IgD-negative memory B cell (primary cell): ENCODE results near the gene SLC41A3. TPM values are rescaled to one million over a fixed set of nuclear protein-coding genes. Genes with fewer than 3 reads are reported as not detected.

Experiments
- H3K27ac Mint-ChIP-seq, 3 donors: one replicate each; pipeline ENCODE4 v1.8.0; 2020 to 2022; ENCODE audit warnings: mild to moderate bottlenecking in 3 of 3, mixed read lengths in 3 of 3, moderate library complexity in 1 of 3
- H3K27me3 Mint-ChIP-seq: one replicate; pipeline ENCODE4 v1.8.0; 2021; ENCODE audit warnings: mixed read lengths
- H3K36me3 Mint-ChIP-seq: one replicate; pipeline ENCODE4 v1.8.0; 2020; ENCODE audit warnings: mild to moderate bottlenecking, mixed read lengths
- H3K4me1 Mint-ChIP-seq, 3 donors: one replicate each; pipeline ENCODE4 v1.8.0; 2020 to 2022; ENCODE audit warnings: mixed read lengths in 3 of 3, mild to moderate bottlenecking in 1 of 3
- H3K4me3 Mint-ChIP-seq, 4 donors: one replicate each; pipeline ENCODE4 v1.8.0; 2020 to 2022; ENCODE audit warnings: mild to moderate bottlenecking in 4 of 4, mixed read lengths in 4 of 4, moderate library complexity in 3 of 4
- H3K9me3 Mint-ChIP-seq, 3 donors: one replicate each; pipeline ENCODE4 v1.8.0; 2020 to 2021; ENCODE audit warnings: mixed read lengths in 3 of 3, mild to moderate bottlenecking in 1 of 3
- polyA plus RNA-seq: library from polyadenylated mRNA; unstranded; fragments of 300-500 nt; fragmentation: Illumina TruSeq; gene quantifications from one replicate; pipeline ENCODE4 v1.2.3, GENCODE V29; 2021

Gene SLC41A3
- polyA plus RNA-seq, 1 donor from 2014 or later = 18.1 TPM

DNA sequence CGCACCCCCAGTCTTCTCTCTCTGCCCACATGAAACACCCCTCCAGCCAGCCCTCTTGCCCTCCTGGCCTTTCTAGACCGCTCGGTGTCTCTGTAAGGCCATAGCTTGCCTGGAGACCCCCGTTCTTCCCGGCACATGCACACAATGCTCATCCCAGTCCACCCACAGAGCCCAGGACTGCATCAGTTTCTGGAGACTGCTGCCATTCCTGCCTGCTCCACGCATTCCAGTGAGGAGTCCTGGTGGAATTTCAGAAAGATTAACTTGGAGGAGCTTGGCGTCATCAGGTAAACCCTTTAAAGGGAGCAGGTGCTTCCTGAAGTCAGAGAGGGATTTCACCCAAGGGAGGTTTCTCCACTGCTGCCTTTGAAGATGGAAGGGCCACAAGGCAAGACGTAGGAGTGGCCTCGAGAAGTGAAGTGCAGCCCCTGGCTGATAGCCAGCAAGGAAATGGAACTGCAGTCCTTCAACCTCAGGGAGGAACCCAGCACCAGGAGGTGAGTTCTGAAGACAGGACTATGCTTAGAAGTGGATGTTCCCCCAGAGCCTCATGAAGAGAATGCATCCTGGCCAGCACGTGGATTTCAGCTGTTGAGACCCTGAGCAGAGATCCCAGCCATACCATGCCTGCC is 19.2 kb downstream of the SLC41A3 start:
- Mint-ChIP-seq H3K36me3 (peaks cover 19% of the 10 kb centered on the region), H3K27ac (peak overlapping the region in 1 of 3 donors; percentile 50), H3K27me3 (no peaks in the 10 kb centered on the region), H3K4me1 (peaks cover 4 to 10% (median 6%) of the 10 kb centered on the region in 3 donors), H3K9me3 (no peaks in the 10 kb centered on the region), H3K4me3 (no peak overlapping the region)

DNA sequence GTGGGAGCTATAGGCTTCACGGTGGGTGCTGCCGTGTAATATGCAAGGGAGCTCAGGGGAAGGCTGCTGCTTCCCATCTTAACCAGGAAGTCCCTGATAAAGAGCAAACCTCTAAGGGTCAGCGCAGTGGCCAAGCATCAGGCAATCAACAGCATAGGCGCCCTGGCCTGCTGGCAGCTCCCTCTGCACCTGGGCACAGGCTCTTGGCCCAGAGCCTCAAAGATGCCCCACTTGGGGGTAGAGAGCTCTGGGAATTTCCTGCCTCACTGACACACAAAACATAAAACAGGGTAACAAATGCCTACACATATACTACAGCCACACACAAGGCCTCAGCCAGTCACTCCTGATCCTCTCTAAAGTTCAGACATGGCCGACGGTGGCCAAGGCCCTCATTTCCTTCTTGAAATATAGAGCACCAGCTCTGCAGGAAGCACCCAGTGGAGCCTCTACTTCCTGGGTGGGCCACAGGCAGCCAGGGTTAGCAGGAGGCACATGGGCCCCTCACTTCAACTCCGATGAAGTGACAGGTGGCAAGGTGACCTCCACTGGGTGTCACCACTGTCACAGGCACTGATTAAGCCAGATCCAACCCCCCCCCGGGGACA is 20.5 kb downstream of the SLC41A3 start:
- no peak overlapping the region for H3K27ac Mint-ChIP-seq
- peaks cover 15% of the 10 kb centered on the region for H3K36me3 Mint-ChIP-seq
- no peaks in the 10 kb centered on the region for H3K9me3 Mint-ChIP-seq
- no peak overlapping the region for H3K4me3 Mint-ChIP-seq
- no peaks in the 10 kb centered on the region for H3K27me3 Mint-ChIP-seq
- H3K4me1 Mint-ChIP-seq = peaks cover 5 to 10% (median 6%) of the 10 kb centered on the region in 3 donors

DNA sequence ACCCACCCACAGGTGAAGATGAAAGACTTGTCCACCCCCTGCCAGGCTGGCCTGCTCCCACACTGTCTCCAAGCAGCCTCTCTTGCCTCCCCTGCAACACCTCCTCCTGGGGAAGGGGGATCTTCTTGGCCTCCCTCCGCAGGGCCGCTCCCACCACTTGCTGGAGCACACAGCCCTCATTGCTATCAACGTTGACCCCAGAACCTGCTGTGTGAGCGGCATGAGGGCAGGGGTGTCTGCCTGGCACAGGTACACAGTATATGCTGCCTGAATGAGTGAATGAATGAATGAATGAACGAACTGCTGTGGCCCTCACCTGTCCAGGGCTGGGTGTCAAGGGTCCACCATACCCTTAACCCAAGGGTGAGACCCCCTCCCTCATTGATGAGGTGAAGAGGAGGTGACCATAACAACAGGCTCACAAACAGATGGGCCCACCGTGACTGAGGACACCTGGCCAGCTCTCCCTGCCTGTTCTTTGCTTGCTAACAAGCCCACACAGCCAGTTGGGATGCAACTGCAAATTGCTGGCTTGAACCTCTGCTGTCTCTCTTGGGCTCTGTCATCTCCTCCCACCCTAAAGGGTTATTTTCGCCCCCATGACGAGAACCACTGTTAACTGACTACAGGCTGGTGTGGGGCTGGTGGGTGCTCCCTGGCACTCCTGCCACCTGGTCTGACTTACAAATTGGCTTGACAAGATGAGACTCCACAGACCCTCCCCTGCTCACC is 22.5 kb downstream of the SLC41A3 start:
- no peak overlapping the region for H3K4me3 Mint-ChIP-seq

DNA sequence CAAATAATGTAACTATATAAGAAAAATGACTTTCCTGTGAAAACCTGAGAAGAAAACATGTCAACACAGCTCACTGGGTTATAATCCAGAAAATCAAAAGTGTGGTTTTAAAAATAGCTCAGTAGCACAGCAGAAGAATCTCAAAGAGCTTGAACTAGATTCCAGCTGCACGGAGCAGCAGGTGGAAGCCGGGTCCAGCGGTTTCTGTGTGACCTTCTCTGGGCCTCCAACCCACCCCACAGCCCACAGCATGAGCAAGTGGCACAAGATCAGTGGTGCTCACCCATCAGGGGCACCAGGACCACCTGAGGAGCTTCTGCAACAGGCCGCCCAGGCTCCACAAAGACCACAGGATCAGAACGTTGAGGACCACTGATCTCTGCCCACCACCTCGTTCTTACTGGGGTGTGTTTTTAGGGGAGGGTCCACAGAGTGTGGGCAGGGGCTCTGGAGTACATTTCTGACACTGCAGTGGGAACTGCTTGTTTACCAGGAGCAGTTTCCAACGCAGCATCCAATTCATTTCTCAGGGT is 23.2 kb downstream of the SLC41A3 start:
- peaks cover 4% of the 10 kb centered on the region for H3K36me3 Mint-ChIP-seq
- no peak overlapping the region for H3K4me3 Mint-ChIP-seq
- H3K4me1 Mint-ChIP-seq = peaks cover 6 to 10% (median 7%) of the 10 kb centered on the region in 3 donors
- H3K9me3 Mint-ChIP-seq = no peaks in the 10 kb centered on the region
- no peaks in the 10 kb centered on the region for H3K27me3 Mint-ChIP-seq
- no peak overlapping the region for H3K27ac Mint-ChIP-seq

More for the DNA sequence above, 22.5 kb downstream of the SLC41A3 start:
- H3K27ac Mint-ChIP-seq = peak overlapping the region in 1 of 3 donors; percentile 72
- H3K27me3 Mint-ChIP-seq = no peaks in the 10 kb centered on the region
- H3K4me1 Mint-ChIP-seq = peaks cover 6 to 10% (median 7%) of the 10 kb centered on the region in 3 donors
- H3K36me3 Mint-ChIP-seq = peaks cover 8% of the 10 kb centered on the region
- H3K9me3 Mint-ChIP-seq = no peaks in the 10 kb centered on the region

DNA sequence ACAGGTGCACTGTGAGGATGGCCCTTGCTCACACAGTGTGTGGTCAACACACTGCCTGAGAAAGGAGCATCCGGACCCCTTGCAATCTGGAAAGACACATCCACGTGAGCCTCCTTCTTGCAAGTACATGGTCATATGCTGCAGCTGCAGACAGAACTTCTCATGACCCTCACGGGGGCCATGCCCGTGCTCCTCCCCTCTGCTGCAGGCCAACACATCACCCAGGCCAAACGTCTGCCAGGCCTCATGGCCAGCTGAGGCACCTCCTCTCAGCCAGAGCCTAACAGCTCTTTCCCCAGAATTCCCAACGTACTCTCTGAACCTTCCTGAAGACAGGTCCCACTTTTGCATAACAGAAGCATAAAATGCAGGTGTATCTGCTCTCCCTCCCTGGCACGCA is 25.3 kb downstream of the SLC41A3 start:
- no peak overlapping the region for H3K4me3 Mint-ChIP-seq
- H3K27me3 Mint-ChIP-seq = no peaks in the 10 kb centered on the region
- no peaks in the 10 kb centered on the region for H3K9me3 Mint-ChIP-seq
- peaks cover 5 to 11% (median 5%) of the 10 kb centered on the region in 3 donors for H3K4me1 Mint-ChIP-seq
- H3K27ac Mint-ChIP-seq = no peak overlapping the region
- peaks cover 3% of the 10 kb centered on the region for H3K36me3 Mint-ChIP-seq

DNA sequence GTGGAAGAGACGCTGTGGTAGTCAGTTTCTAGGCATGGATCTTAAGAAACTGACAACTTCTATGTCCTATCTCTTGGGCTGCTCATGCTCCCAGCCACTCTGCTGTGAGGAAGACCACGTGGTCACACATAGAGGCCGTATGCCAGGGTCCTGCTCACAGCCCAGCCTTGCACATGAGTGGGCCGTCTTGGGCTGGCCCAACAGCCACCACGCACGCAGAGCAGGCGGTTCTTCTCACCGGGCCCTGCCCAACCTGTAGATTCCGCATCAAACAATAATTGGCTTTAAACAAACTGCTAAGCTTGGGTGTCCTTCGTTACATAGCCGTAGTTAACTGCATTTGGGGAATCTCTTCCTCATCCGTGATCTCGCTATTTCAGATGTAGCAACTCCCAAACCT is 26.0 kb downstream of the SLC41A3 start:
- H3K4me1 Mint-ChIP-seq = peaks cover 5 to 14% (median 11%) of the 10 kb centered on the region in 3 donors
- H3K9me3 Mint-ChIP-seq = no peaks in the 10 kb centered on the region
- no peaks in the 10 kb centered on the region for H3K27me3 Mint-ChIP-seq
- H3K36me3 Mint-ChIP-seq = peaks cover 3% of the 10 kb centered on the region
- H3K27ac Mint-ChIP-seq = no peak overlapping the region
- peak overlapping the region in 1 of 4 donors; percentile 45 for H3K4me3 Mint-ChIP-seq

DNA sequence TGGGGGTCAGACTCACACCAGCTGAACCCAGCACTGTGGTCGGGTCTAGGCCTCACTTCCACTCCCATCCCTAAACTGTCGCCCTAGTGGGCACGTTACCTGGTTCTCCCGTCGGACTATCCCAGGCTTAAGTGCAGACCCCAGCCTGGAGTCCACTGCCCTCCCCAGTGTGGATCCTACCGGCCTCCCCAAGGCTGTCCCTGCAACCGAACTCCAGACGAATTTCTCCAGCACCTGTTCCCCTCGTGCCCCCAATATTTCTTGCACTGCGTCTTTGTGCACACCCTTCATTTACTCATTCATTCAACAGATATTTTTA is 26.5 kb downstream of the SLC41A3 start:
- Mint-ChIP-seq H3K9me3 (no peaks in the 10 kb centered on the region), H3K27ac (no peak overlapping the region), H3K27me3 (no peaks in the 10 kb centered on the region), H3K4me1 (peaks cover 10 to 19% (median 16%) of the 10 kb centered on the region in 3 donors), H3K36me3 (peaks cover 3% of the 10 kb centered on the region), H3K4me3 (no peak overlapping the region)

DNA sequence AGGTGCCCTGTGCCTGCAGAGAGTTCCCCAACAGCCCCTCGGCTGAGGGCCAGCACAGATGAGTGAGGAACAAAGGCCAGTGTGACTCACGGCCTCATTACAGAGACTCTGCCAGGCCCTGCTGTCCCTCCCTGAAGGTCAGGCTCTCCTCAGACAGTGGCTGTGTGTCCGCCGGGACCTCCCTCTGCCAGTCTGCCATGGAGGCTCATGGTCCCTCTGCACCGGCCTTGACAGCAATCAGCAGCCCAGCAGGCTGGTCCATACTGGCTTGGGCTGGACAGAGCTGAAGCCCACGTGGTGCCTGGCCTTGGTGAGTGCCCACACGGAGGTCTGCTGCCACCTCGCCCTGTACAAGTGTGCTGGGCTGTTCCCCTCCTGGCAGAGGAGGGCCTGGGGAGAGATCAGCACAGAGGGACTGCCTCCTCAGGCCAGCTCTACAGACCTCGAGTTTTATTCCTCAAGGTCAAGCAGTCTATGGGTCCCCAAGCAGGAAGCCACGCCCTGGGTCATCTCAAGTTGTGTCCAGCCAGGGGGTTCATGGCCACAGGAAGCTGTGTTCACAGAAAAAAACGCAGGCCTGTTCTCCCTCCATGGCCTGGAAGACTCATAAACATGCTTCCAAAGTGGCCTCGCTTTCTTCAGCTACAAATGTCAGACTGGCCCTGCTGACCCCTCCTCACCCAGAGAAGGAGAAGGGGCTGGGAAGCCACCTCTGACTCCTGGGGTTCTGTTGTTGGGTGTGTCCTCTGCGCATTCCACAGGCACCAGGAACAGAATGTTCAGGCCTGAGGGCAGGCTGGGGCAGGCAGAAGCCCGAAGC is 27.0 kb downstream of the SLC41A3 start:
- H3K4me3 Mint-ChIP-seq = no peak overlapping the region
- no peak overlapping the region for H3K27ac Mint-ChIP-seq
- H3K9me3 Mint-ChIP-seq = no peaks in the 10 kb centered on the region
- H3K36me3 Mint-ChIP-seq = peaks cover 3% of the 10 kb centered on the region
- no peaks in the 10 kb centered on the region for H3K27me3 Mint-ChIP-seq
- H3K4me1 Mint-ChIP-seq = peaks cover 14 to 24% (median 17%) of the 10 kb centered on the region in 3 donors

DNA sequence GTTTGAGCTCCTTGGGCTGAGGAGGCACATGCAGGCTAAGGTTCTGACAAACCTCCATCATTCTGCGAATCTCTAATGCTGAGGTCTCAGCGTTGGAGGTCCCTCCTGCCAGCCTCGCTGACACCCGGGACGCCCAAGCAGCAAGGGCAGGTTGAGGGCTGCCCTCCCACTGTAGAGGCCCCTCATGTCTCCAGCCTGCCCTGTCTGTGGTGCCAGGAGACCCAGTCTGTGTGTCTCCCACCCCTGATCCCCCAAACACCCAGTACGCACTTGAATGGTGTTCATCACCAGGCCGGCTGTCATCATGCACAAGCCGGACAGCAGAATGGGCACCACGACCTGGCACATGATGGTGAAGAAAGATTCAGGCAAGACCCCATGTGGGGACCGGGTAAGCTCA is 27.8 kb downstream of the SLC41A3 start:
- Mint-ChIP-seq H3K4me3 (no peak overlapping the region), H3K27me3 (no peaks in the 10 kb centered on the region), H3K9me3 (no peaks in the 10 kb centered on the region), H3K4me1 (peaks cover 14 to 24% (median 17%) of the 10 kb centered on the region in 3 donors), H3K27ac (no peak overlapping the region), H3K36me3 (peaks cover 2% of the 10 kb centered on the region)

DNA sequence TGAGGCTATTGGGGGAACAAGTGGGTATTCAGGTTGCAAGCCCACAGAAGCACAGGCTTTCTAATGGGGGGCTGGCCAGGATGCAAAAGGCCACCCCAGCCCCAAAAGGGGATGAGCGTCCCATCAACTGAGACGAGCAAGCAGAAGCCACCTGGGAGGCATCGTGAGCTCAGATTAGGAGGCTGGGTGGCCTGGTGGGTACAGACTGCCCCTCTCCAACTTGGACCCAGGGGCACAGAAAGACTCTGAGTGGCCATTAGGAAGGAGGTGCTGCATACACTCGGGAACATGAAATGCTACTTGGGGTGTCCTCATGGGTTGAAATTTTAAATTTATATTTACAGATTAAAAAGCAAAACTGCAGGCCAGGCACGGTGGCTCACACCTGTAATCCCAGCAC is 29.1 kb downstream of the SLC41A3 start:
- Mint-ChIP-seq H3K27ac (no peak overlapping the region), H3K4me3 (no peak overlapping the region), H3K27me3 (no peaks in the 10 kb centered on the region), H3K36me3 (peaks cover 6% of the 10 kb centered on the region), H3K4me1 (peaks cover 14 to 24% (median 17%) of the 10 kb centered on the region in 3 donors), H3K9me3 (no peaks in the 10 kb centered on the region)

DNA sequence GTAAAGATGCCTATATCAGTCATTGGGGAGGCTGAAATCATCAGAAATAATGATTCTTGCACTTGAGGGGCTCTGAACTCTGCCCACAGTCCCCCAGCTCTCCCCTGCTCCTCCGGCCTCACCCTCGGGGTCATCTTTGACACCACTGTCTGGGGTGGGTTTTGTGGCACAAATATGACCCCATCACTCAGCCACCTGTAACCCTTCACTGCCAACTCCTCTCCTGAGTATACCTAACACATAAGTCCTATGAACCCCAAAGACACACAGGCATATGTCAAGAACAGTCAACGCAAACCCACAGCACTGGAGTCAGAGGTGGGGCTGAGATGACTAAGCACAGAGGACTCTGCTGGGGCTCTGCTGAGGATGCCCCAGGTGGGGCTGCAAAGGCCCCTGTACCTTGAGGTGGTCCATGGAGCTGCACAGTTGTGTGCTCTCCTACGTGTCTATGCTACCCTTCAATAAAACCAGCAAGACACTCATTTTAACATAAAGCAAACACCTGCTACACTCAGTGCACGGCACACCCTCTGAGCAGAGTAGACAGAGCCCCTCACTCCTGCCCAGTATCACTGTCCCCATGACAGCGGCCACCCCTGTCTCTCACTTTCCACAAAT is 29.9 kb downstream of the SLC41A3 start:
- Mint-ChIP-seq H3K27me3 (no peaks in the 10 kb centered on the region), H3K4me1 (peaks cover 14 to 24% (median 17%) of the 10 kb centered on the region in 3 donors), H3K9me3 (no peaks in the 10 kb centered on the region), H3K4me3 (no peak overlapping the region), H3K27ac (peak overlapping the region in 1 of 3 donors; percentile 82), H3K36me3 (peaks cover 6% of the 10 kb centered on the region)

DNA sequence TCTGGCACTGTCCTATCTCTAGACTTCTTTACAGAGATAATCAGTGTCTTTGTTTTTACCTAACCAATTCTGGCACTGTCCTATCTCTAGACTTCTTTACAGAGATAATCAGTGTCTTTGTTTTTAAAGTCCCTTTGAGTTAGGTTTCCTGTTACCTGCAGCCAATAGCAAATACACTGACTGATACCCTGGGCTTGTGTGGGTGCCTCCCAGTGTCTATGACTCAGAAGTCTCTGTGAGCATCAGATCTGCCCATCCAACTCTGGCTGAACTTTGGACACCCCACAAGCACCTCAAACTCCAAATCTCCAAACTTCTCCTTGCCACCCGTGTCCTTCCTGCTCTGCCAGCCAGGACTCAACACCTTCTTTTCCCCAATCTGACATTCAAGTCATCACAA is 30.4 kb downstream of the SLC41A3 start:
- no peaks in the 10 kb centered on the region for H3K27me3 Mint-ChIP-seq
- H3K36me3 Mint-ChIP-seq = peaks cover 6% of the 10 kb centered on the region
- H3K4me1 Mint-ChIP-seq = peaks cover 14 to 24% (median 17%) of the 10 kb centered on the region in 3 donors

DNA sequence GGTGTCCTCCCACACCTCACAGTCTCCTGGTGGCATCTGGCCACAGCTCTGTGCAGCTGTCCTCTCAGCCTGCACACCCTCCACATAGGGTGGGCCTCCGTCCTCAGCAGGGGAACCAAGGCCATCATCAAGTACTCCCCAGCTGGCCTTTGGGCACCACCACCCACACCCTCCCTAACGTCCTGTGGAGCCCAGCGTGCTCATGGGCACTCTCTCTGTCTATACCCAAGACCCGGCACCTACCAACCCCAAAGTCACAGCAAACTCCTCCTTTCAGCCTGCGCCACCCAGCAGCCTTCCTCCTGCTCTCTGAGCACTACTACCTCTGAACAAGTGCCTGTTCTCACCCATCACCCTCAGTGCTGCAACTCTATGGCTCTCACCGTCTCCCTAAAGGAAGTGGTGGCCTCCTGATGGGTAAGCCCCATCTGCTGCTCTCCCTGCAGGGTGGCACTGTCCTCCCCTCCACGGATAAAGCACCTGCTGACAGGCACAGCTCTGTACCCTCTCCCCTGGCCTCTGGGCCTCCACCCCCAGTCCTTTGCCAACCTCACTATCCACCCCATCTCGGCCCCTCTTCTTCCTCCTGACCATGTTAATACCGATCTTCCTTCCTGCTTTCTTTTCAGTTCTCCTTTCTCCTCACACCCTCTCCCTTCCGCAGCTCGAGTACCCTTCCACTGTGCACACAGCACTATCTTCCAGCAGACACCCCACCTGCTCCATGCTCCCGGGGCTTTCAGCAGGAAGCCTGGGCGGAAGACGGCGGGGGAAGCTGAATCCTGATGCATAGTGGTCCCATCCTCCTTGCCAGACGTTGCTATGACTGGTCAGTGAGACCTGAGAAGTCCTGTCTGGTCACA is 31.5 kb downstream of the SLC41A3 start:
- H3K4me1 Mint-ChIP-seq = peaks cover 11 to 24% (median 17%) of the 10 kb centered on the region in 3 donors
- H3K27ac Mint-ChIP-seq = peak overlapping the region in 2 of 3 donors; percentile 3 to 60
- H3K4me3 Mint-ChIP-seq = peak overlapping the region in 2 of 4 donors; percentile 61 to 85
- H3K27me3 Mint-ChIP-seq = no peaks in the 10 kb centered on the region
- no peaks in the 10 kb centered on the region for H3K9me3 Mint-ChIP-seq
- H3K36me3 Mint-ChIP-seq = peaks cover 6% of the 10 kb centered on the region

More for the DNA sequence above, 30.4 kb downstream of the SLC41A3 start:
- Mint-ChIP-seq H3K9me3 (no peaks in the 10 kb centered on the region), H3K27ac (no peak overlapping the region), H3K4me3 (peak overlapping the region in 1 of 4 donors; percentile 15)
